IMR-90 (cell line): ENCODE data around the gene ICAM1. TPM values are rescaled to one million over a fixed set of nuclear protein-coding genes. Genes with fewer than 3 reads are reported as not detected.

Experiments used
- ATAC-seq: fragments of 200-7000 bp; cut with Tn5 transposase; 2 replicates; pipeline ENCODE4 v1.9.1; 2020; ENCODE audit warnings: low read depth, mild to moderate bottlenecking, moderate library complexity
- BruUV-seq: library from RNA; stranded (reverse); fragments of 400-500 nt; replicated peaks from 2 replicates; lab custom pipeline; 2021; lab: Mats Ljungman, UMichigan
- CTCF ChIA-PET: fragments of 300-600 bp; formaldehyde crosslinking; extraction: SDS; loops from one replicate; lab custom pipeline; 2021; ENCODE audit warnings: antibody characterized with exemption; lab: Yijun Ruan, JAX
- POLR2A ChIA-PET: fragments of 300-600 bp; sonication (Branson Sonifier 250); formaldehyde crosslinking; loops from one replicate; lab custom pipeline; 2022; ENCODE audit warnings: antibody characterized with exemption; ENCODE audit not compliant: unreplicated experiment; lab: Charles Lee
- DNase-seq: peaks from one replicate; pipeline ENCODE4 v3.0.0; 2013
- H2AFZ ChIP-seq: replicated peaks from 2 replicates; pipeline ENCODE3; 2013; ENCODE audit warnings: low read length, mild to moderate bottlenecking; ENCODE audit not compliant: poor library complexity
- H2AK5ac ChIP-seq: 2 replicates; pipeline ENCODE4 v1.6.1; 2013; ENCODE audit warnings: low read depth, low read length, inconsistent platforms
- H2AK9ac ChIP-seq: replicated peaks from 2 replicates; pipeline ENCODE3; 2013; ENCODE audit warnings: mild to moderate bottlenecking, low read depth, low read length, moderate library complexity; ENCODE audit not compliant: poor library complexity
- H2BK120ac ChIP-seq: 2 replicates; pipeline ENCODE4 v1.6.1; 2013; ENCODE audit warnings: low read depth, low read length, inconsistent platforms
- H2BK15ac ChIP-seq: 3 replicates; pipeline ENCODE4 v1.6.1; 2013; ENCODE audit warnings: low read depth, low read length, inconsistent platforms
- H2BK20ac ChIP-seq: 2 replicates; pipeline ENCODE4 v1.6.1; 2013; ENCODE audit warnings: low read depth, mild to moderate bottlenecking, inconsistent platforms, low read length, moderate library complexity
- H2BK5ac ChIP-seq: 2 replicates; pipeline ENCODE4 v1.6.1; 2013; ENCODE audit warnings: mild to moderate bottlenecking, low read depth, low read length, inconsistent platforms; ENCODE audit not compliant: poor library complexity, severe bottlenecking
- H3K14ac ChIP-seq: replicated peaks from 2 replicates; pipeline ENCODE4 v1.6.1; 2013; ENCODE audit warnings: low read depth, low read length, inconsistent platforms
- H3K18ac ChIP-seq: 2 replicates; pipeline ENCODE4 v1.6.1; 2013; ENCODE audit warnings: low read depth, low read length, control low read depth
- H3K23ac ChIP-seq: 2 replicates; pipeline ENCODE4 v1.6.1; 2013; ENCODE audit warnings: low read depth, low read length, inconsistent platforms
- H3K27ac ChIP-seq: 2 replicates; pipeline ENCODE4 v1.5.1; 2013; ENCODE audit warnings: mild to moderate bottlenecking, control low read depth, low read length; ENCODE audit not compliant: insufficient read depth
- H3K27me3 ChIP-seq: 2 replicates; pipeline ENCODE4 v1.6.1; 2013; ENCODE audit warnings: low read length; ENCODE audit not compliant: control insufficient read depth, insufficient read depth
- H3K36me3 ChIP-seq: 2 replicates; pipeline ENCODE4 v1.6.1; 2013; ENCODE audit warnings: low read length, mixed read lengths; ENCODE audit not compliant: control insufficient read depth, insufficient read depth
- H3K4ac ChIP-seq: 2 replicates; pipeline ENCODE4 v1.6.1; 2013; ENCODE audit warnings: low read depth, low read length, inconsistent platforms
- H3K4me1 ChIP-seq: 2 replicates; pipeline ENCODE4 v1.6.1; 2013; ENCODE audit warnings: low read length, mixed read lengths; ENCODE audit not compliant: control insufficient read depth, insufficient read depth
- H3K4me2 ChIP-seq: 2 replicates; pipeline ENCODE4 v1.6.1; 2013; ENCODE audit warnings: low read depth, mild to moderate bottlenecking, control low read depth, low read length, moderate library complexity
- H3K4me3 ChIP-seq: 2 replicates; pipeline ENCODE4 v1.5.1; 2013; ENCODE audit warnings: low read depth, mild to moderate bottlenecking, control low read depth, low read length, moderate library complexity; ENCODE audit not compliant: insufficient read depth
- H3K56ac ChIP-seq: 2 replicates; pipeline ENCODE4 v1.6.1; 2013; ENCODE audit warnings: low read length, inconsistent platforms; ENCODE audit not compliant: insufficient read depth; ENCODE audit errors: extremely low read depth
- H3K79me1 ChIP-seq, 2 experiments: 2 replicates each; pipeline ENCODE4 v1.6.1; 2013; ENCODE audit warnings: low read length in 2 of 2, inconsistent platforms in 1 of 2, low read depth in 1 of 2
- H3K9ac ChIP-seq: 2 replicates; pipeline ENCODE4 v1.6.1; 2013; ENCODE audit warnings: low read depth, low read length, control low read depth
- H3K9me1 ChIP-seq: 2 replicates; pipeline ENCODE4 v1.6.1; 2013; ENCODE audit warnings: low read length, inconsistent platforms; ENCODE audit not compliant: insufficient read depth
- H3K9me3 ChIP-seq: 2 replicates; pipeline ENCODE4 v1.6.1; 2013; ENCODE audit warnings: low read length; ENCODE audit not compliant: control insufficient read depth, insufficient read depth
- H4K20me1 ChIP-seq: 2 replicates; pipeline ENCODE4 v1.6.1; 2013; ENCODE audit warnings: low read length, inconsistent platforms; ENCODE audit not compliant: insufficient read depth
- H4K5ac ChIP-seq: 2 replicates; pipeline ENCODE4 v1.6.1; 2013; ENCODE audit warnings: mild to moderate bottlenecking, low read depth, low read length, control low read depth
- H4K8ac ChIP-seq, 2 experiments: 2 replicates each; pipeline ENCODE4 v1.6.1; 2013; ENCODE audit warnings: low read depth in 2 of 2, low read length in 2 of 2, control low read depth in 1 of 2, inconsistent platforms in 1 of 2
- H4K91ac ChIP-seq: 2 replicates; pipeline ENCODE4 v1.6.1; 2013; ENCODE audit warnings: low read depth, low read length, inconsistent platforms; ENCODE audit not compliant: insufficient read depth
- POLR2A ChIP-seq: IDR thresholded peaks from 2 replicates; pipeline ENCODE4 v1.6.1; 2012; ENCODE audit warnings: mild to moderate bottlenecking, low read depth, low read length
- RAD21 ChIP-seq: IDR thresholded peaks from 2 replicates; pipeline ENCODE4 v1.6.1; 2012; ENCODE audit warnings: low read length, improper control_type of control experiment
- WGBS, 2 experiments: methylation state at CpG; one replicate each; pipeline versions ENCODE4 v1.1.5 to v1.1.7; 2013; ENCODE audit warnings: missing lambda C conversion rate in 2 of 2; ENCODE audit not compliant: insufficient read length in 1 of 2; ENCODE audit errors: extremely low coverage in 2 of 2; 5-methylcytosine and 5-hydroxymethylcytosine counted together
- dilution Hi-C: fragments of 300-500 bp; cut with HindIII; formaldehyde crosslinking; loops from one replicate; pipeline ENCODE4 v1.14.3; 2018; ENCODE audit warnings: low sequenced_read_pairs; ENCODE audit not compliant: unreplicated experiment
- in situ Hi-C: fragments of 300-500 bp; cut with MboI; formaldehyde crosslinking; loops from 3 replicates; pipeline ENCODE4 v1.14.3; 2019; ENCODE audit warnings: low sequenced_read_pairs, inconsistent platforms, mixed read lengths
- intact Hi-C: fragments of 100-400 bp; cut with micrococcal nuclease; formaldehyde crosslinking; loops from 2 replicates; pipeline ENCODE4 v1.10.0; 2022
- polyA plus RNA-seq, 3 experiments: library from polyadenylated mRNA; depleted of rRNA; stranded (reverse); fragments of >200 nt; gene quantifications; 2 replicates each; pipeline ENCODE4 v1.2.3, GENCODE V29; 2012; ENCODE audit warnings: low replicate concordance in 1 of 3
- total RNA-seq: library from RNA; depleted of rRNA; stranded (reverse); fragments of >200 nt; gene quantifications from 2 replicates; pipeline ENCODE4 v1.2.3, GENCODE V29; 2012
- TF ChIP-seq, protein P1 (sequence below): conservative IDR thresholded peaks from 2 replicates; pipeline ENCODE4 v1.5.1; 2012; ENCODE audit warnings: mild to moderate bottlenecking, low read depth, low read length, improper control_type of control experiment

The ICAM1 gene
- total and polyA plus RNA-seq, 2 of the 4 experiments (the other 2 are of a cell fraction) = 10.6 to 19.1 TPM

DNA sequence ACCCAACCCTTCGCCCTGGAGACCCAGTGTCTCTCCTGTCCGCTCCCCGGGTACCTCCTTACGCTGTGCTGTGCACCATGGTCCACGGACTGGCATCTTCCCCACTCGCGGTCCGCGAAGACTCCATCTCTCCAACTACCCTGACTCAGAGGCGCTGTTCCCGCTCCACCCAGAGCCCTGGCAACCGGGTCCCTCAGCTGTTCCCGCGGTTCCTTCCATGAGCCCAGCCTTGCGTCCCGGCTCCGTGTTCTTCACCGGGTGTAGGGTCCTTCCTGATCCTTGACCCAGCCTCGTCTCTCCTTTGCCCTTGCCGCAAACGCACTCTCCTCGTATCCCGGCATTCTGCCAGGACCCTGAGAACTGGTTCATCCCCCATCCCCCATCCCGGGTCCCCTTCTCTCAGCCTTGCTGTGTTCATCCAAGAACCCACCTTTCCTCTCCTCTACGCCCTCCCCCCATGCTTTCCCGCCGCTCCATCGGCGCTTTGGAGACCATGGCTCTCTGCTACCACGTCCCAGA is 19.5 kb downstream of the ICAM1 start:
- intact Hi-C loops = no loop called here
- TF ChIP-seq RAD21 (no peak), POLR2A (0 out of 2 replicates have a peak, but pooled peaks have one; percentile 14)
- TF ChIP-seq, protein P1, sequence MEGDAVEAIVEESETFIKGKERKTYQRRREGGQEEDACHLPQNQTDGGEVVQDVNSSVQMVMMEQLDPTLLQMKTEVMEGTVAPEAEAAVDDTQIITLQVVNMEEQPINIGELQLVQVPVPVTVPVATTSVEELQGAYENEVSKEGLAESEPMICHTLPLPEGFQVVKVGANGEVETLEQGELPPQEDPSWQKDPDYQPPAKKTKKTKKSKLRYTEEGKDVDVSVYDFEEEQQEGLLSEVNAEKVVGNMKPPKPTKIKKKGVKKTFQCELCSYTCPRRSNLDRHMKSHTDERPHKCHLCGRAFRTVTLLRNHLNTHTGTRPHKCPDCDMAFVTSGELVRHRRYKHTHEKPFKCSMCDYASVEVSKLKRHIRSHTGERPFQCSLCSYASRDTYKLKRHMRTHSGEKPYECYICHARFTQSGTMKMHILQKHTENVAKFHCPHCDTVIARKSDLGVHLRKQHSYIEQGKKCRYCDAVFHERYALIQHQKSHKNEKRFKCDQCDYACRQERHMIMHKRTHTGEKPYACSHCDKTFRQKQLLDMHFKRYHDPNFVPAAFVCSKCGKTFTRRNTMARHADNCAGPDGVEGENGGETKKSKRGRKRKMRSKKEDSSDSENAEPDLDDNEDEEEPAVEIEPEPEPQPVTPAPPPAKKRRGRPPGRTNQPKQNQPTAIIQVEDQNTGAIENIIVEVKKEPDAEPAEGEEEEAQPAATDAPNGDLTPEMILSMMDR = no peak
- Histone ChIP-seq H3K79me1 (peaks cover 0 to 4% of the 10 kb centered on the region in 2 experiments; a peak in 1 of 4 replicates), H2BK5ac (no peak overlapping the region), H3K9me3 (no peaks in the 10 kb centered on the region), H3K4me2 (peak overlapping the region; percentile 96), H3K4me1 (peaks cover 24% of the 10 kb centered on the region), H4K8ac (peak overlapping the region in 1 of 2 experiments; percentile 59; a peak in 2 of 4 replicates), H3K9me1 (peaks cover 12% of the 10 kb centered on the region), H3K27me3 (no peaks in the 10 kb centered on the region; the same call in 1 of the 2 replicates), H3K9ac (peak overlapping the region; percentile 29), H3K14ac (peak overlapping the region; percentile 51), H3K36me3 (peaks cover 14% of the 10 kb centered on the region; the same call in 1 of the 2 replicates), H3K23ac (0 out of 2 replicates have a peak overlapping the region, but pooled peaks have one; percentile 1), H3K4me3 (peak overlapping the region; percentile 77), H4K91ac (peak overlapping the region; percentile 41; the same call in 1 of the 2 replicates), H2AK9ac (peak overlapping the region; percentile 88), H4K5ac (peak overlapping the region; percentile 32; the same call in 1 of the 2 replicates), H3K18ac (0 out of 2 replicates have a peak overlapping the region, but pooled peaks have one; percentile 45), H2BK120ac (no peak overlapping the region), H4K20me1 (peaks cover 3% of the 10 kb centered on the region), H2AFZ (peak overlapping the region; percentile 92), H2BK15ac (no peak overlapping the region), H3K56ac (no peak overlapping the region), H3K4ac (peak overlapping the region; percentile 55; the same call in 1 of the 2 replicates), H2AK5ac (peak overlapping the region; percentile 30; the same call in 1 of the 2 replicates), H2BK20ac (no peak overlapping the region), H3K27ac (no peak overlapping the region)
- in situ Hi-C loops = no loop called here
- no TSS peak for BruUV-seq
- dilution Hi-C loops = no loop called here
- ChIA-PET POLR2A (interaction anchor here (0.6 kb wide), 1 partner anchor 14 kb away, joined by 4 read pairs; no protein-coding TSS in a partner anchor), CTCF (interaction anchor here (1.1 kb wide), 1 partner anchor 20 kb away, joined by 4 read pairs; no protein-coding TSS in a partner anchor)
- WGBS, 2 experiments = 8% methylated on average over 23 of the region's 30 CpGs; no CpG with 5 or more reads in 1 of the 2 experiments
- peak; percentile 7 for DNase-seq
- no peak for ATAC-seq
